SK-N-SH treated with all-trans-retinoic acid at 6 μM for 48 hours (cell line): ENCODE results near the gene CCNY.

Experiments
- BACH2 ChIP-seq: fragments of 250-450 bp; sonication (Bioruptor Pico); IDR thresholded peaks from 2 replicates; pipeline ENCODE4 v1.9.0; 2021; ENCODE audit warnings: mild to moderate bottlenecking, borderline replicate concordance
- ESRRG ChIP-seq: fragments of 250-450 bp; sonication (Bioruptor Pico); IDR thresholded peaks from 2 replicates; pipeline ENCODE4 v1.6.1; 2021; ENCODE audit warnings: mild to moderate bottlenecking
- ZFP3 ChIP-seq: fragments of 250-450 bp; sonication (Bioruptor Pico); IDR thresholded peaks from 2 replicates; pipeline ENCODE4 v1.5.0; 2020; ENCODE audit warnings: mild to moderate bottlenecking, moderate library complexity

- no peak for TF ChIP-seq ESRRG (CRISPR knock-in tag)
- no peak for TF ChIP-seq BACH2 (CRISPR knock-in tag)
- TF ChIP-seq ZFP3 (CRISPR knock-in tag), result no peak
Measured at GRCh38 chr10:35399414-35400009, 63.2 kb downstream of the CCNY start.
